HK-2 (cell line): ENCODE measurements around the gene PRDX6.
"Not testable (repeated sequence)": the region's sequence is repeated elsewhere in the genome, so short reads cannot be mapped to it uniquely, and the experiment has no call there.

Experiments
- DNase-seq: peaks from one replicate; pipeline ENCODE4 v3.0.0-alpha.2; 2018; ENCODE audit not compliant: unreplicated experiment

The PRDX6 gene, protein sequence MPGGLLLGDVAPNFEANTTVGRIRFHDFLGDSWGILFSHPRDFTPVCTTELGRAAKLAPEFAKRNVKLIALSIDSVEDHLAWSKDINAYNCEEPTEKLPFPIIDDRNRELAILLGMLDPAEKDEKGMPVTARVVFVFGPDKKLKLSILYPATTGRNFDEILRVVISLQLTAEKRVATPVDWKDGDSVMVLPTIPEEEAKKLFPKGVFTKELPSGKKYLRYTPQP

DNA sequence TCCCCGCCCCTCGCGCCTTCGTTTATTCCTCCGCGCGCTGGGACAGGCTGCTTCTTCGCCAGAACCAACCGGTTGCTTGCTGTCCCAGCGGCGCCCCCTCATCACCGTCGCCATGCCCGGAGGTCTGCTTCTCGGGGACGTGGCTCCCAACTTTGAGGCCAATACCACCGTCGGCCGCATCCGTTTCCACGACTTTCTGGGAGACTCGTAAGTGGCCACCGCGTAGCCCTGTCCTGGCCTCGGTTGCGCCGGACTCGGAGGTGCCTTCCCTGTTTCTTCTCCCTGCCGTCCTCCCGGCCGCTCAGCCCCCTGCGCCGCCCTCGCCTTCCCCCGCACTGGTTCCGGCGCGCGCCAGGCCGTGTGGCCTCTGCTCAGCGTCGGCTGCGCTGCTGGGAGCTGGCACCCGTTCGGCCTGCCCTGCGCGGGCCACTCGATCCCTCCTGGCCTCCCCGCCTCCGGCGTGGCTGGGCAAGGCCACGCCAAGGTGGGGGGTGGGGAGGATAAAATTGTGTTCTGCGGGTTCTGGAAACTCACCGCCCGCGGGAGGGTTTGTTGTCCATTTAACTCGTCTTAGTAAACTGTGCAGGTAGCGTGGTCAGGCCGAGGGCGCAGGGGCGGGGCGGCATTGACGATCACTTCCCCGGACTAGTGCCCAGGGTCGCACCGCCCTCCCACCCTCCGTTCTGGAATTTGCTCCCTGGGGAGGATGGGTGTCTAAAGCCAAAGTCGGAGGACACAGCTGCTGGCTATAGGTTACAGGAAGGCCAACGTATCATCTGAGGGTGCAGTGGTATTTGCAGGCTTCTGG lies at the start of gene PRDX6:
TSS of gene PRDX6 (plus strand) at position 50 of the 808 bp plus-strand sequence. CDS start at position 113, 63 bp downstream.
- DNase-seq, result no peak

DNA sequence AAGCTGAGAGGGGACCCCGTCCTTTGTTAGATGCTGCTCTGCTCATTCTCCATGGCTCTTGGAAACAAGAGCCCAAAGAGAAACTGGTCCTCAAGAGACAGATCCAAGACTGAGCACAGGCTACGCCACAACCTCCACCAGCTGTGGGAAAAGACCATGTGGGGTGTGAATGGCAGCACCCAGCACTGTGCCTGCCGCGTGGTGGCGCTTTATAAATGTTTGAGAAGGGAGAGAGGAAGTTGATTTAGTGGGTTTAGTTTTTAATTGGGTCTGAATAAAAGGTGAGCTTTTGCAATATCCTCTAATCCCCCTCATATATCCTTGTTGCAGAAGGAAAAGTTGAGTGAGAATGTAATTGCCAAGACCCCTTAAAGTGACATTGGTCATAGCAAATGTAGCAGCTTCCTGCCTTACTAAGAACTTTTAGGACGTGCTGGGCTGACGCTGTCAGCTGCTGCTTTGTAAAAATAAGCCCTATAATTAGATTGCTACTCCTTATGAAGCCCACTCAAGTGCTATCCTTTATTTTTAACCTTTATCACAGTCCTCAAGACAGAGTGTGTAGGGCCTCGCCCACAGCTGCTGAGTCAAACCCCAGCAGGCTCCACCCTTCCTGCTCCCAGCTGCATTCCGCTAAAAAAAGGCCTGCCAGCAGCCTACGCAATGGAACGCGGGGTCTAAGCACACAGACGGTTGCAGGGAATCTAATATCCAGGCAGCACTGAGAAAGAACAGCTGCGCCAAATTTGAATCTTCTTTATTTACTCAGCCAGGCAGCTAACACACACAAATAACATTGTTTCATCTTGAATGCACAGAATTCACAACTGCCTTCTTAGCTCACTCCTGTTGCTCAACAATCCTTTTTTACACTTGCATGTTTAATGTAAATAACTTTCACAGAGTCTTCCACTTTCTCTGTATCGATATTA lies 47.4 kb upstream of the PRDX6 start:
- DNase-seq, result peak; percentile 29

DNA sequence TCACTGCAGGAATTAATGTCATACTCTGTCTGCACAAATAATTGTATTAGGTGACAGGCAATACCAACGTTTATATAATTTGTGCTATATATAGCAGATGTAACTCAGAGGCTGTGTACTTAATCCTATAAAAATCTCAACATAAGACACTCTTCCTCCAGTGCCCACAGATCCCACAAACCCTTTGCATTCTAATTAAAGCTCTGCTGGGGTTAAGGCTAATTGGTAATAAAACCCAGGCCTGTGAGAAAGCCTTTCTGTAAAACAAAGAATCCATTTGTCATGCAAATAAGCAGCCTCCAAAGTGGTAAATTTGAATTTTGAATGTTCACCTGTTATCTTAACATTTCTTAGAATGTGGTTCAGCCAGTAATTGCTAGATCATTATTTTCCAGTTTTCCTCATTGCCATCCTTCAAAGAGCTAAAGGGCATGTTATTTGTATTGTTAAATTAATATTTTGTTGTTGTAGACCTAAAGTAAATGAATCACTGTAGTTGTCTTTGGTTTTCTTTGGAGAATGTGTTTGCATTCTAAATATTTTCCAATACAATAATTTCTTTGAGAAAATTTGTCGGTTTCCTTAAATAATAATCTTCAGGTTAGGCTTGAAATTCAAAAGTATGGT lies 46.3 kb upstream of the PRDX6 start:
- DNase-seq, result no peak

DNA sequence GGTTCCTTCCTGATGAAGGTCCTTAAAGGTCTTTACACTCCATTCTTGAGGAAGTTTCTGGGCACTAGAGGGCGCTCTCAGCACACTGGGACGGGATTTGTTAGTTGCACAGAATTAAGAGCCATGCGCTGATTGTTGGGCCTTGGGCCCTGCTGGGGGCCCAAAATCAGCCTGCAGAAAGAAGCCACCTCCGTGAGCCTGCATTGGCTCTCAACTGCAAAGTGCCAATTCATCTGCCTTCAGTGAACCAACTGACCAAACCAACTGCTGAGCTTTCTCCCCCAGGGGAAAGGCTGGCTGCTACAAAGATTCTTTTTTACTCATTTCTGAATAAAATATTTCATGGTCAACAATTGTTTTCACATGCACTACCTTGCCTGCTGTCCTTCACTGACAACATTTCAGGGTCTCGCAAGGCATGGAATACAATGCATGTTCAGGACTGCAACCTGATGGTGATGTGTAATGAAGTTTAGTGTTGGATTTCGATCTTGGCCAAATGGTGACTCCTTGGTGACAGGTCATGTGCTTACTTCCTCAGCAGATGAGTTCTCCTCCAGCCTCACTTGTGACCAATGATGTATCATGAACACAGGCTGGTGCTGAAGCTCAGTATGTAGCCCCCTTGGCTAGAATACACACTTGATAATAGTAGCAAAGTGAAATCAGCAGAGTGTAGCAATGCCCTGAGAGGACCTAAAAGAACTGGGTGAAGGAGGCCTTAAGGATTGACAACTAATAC lies 45.7 kb upstream of the PRDX6 start:
- peak; percentile 87 for DNase-seq

DNA sequence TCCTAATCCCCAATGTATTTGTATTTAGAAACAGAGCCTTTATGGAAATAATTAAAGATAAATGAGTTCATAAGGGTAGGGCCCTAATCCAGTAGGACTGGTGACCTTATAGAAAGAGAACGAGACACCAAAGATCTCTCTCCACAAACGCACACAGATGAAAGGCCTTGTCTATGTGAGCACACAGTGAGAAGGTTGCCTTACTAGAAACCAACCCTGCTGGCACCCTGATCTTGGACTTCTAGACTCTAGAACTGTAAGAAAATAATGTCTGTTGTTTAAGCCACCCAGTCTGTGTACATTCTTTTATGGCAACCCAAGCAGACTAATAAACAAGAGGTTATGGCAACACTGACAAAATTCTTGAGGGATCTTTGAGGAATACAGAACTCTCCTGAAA lies 44.8 kb upstream of the PRDX6 start:
- no peak for DNase-seq

DNA sequence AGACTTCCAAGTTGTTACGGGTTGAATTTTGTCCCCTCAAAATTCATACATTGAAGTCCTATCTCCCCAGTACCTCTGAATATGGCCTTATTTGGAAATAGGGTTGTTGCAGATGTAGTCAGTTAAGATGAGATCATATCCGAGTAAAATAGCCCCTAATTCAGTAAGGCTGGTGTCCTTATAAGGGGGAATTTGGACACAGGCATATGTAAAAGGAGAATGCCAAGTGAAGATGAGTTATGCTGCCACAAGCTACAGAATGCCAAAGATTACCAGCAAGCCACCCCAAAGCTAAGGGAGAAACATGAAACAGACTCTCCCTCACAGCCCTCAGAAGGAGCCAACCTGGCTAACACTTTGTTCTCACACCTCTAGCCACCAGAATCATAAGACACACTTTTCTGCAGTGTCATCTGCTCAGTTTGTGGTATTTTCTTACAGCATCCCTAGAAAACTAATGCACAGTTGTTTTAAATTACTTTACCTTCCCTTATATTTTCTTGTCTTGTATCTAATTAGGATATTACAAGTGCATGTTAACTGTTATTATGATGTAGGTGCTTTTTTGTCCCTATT lies 43.3 kb upstream of the PRDX6 start:
- no peak for DNase-seq

DNA sequence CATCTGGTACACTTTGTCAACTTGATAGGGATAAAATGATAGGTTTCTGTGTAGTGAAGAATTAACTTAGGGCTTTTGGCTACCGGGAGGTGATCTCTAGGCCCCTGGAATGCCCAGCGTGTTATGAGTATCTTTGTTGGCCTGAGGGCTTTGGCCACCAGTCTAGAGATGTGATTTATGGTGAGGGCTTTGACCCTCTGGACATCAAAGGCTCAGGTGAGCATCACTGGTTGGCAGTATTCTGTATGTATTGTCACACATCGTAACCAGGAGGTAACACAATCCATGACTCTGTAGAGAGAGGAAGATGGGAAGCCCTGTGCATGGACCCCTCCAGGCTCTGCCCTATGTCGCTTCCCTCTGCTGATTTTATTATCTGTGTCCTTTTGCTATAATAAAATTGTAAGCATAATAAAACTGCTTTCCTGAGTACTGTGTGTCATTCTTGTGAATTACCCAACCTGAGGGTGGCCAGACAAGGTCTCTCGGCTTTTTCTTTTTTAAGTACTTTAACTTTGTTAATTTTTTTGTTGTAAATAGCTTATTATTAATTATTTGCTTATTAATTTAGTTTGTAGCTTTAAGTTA lies 40.2 kb upstream of the PRDX6 start:
- DNase-seq, result no peak

DNA sequence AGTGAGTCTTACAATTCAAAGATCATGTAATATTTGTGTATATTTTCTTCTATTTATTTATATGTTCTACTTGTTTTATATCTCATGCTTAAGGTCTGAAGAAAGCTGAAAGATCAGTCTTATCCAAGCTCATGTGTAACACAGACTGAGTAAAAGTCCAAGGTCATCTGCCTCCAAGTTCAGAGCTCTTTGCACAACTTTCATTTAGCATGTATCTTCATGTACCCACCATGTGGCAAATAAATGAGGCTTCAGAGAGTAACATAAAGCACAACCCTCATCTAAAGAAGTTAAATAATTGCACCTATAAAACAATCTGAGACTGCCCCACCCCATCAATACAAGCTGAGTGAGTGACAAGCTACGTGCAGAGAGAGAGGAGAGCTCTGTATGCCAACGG lies 38.5 kb upstream of the PRDX6 start:
- DNase-seq, result no peak

DNA sequence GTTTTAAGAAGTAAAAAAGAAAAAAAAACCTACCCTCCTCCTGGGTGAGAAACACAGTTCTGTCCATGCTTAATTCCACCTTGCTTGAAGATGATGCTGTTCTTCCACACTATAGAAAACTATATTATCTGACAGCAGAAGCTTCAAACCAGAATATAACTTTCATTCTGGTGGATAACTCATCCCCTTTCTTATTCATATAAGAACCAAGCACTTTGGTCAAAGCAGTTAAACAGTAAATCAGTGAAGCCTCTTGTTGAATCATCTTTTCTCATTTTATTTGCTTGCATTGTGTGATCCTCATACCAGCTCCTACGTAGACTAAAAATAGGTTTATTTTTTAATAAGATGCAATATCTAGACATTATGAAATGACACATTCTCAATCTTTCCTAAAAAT lies 36.7 kb upstream of the PRDX6 start:
- DNase-seq, result no peak

DNA sequence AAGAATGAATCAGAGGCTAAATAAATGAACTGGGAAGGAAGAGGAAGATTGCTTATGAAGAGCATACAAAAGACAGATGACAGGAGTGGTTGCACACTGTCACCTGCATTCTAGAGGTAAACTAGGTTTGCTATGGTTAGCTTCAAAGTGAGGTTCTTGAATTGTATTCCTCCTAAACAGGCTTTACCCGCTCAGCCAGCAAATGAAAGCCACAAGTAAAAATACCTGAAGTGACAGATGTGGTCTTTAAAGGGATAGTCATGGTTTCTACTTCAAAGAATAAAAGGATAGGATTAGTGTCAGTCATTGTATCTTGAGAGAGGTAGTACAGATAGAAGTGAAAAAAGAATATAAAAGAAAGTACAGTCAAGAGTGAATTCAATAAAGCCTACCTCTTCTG lies 32.4 kb upstream of the PRDX6 start:
- no peak for DNase-seq

DNA sequence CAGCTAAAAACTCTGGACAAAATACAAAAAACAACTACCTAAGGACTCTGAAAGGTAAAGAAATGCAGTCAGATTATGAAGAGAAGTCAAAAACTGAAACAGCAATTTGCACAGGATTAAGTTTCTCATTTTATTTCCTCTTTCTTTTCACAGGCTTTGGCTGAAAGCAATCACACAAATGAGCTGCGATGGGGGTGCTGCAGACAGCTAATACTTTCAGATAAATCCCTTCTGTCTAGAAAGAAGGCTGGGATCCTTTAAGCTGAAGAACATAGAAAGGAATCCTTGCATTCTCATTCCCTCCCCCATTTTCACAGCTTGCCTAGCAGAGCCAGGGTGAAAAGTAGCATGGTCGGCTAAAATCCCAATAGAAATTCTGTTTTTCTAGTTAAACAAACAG lies 32.0 kb upstream of the PRDX6 start:
- no peak for DNase-seq

DNA sequence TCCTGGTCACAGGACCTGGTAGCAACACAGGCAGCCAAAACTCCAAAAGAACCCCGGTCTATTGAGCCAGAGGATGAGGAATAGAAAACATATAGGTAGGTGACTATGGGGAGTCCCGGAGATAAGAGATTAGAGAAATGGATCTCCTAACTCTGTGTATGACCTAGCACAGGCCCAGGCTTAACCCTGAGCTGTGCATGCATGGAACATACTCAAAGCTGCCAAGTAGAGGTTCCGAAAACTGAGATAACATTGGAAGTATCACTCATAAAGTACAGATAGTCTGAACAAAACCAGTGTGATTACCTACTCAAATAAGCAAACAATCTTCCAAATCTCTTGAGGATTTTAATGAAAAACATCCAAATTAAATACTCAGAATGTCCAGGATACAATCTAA lies 31.5 kb upstream of the PRDX6 start:
- no peak for DNase-seq

DNA sequence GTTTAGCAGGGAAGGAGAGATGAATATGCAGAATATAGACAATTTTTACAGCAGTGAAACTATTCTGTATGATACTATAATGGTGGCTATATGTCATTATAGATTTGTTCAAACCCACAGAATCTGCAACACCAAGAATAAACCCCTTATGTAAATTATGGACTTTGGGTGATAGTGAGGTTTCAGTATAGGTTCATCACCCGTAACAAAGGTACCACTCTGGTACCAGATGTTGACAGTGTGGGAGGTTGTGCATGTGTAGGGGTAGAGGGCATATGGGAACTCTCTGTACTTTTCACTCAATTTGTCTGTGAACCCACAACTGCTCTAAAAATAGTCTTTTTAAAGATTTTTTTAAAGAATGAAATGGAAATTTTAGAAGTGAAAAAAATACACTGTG lies 29.9 kb upstream of the PRDX6 start:
- no peak for DNase-seq

DNA sequence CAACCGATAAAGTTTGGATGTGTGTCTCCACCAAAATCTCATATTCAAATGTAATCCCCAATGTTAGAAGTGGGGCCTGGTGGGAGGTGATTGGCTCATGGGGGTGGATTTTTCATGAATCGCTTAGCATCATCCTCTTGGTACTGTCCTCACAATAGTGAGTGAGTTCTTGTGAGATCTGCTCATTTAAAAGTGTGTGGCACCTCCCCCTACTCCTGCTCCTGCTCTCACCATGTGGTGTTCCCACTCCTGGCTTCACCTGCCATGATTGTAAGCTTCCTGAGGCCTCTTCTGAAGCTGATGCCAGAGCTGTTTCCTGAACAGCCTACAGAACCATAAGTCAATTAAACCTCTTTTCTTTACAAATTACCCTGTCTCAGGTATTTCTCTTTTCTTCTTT lies 28.2 kb upstream of the PRDX6 start:
- DNase-seq, result no peak

DNA sequence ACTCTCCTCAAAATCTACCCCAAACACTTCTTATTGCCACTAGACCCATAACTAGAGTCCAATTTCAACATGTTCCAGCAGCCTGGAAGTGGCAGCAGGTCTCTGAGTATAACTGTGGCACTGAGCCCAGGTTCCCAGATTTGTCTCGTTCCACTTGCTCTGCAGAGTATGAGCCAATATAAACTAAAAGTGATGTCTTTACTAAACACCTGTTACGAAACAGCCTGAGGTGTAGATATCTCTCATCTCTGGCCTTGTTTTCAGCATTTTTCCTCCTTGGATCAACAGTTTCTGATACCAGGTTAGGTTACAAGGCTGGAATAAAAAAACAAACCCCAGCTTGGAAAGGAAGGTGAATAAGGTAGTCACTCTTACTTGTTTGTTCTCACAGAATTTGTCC lies 25.2 kb upstream of the PRDX6 start:
- no peak for DNase-seq

DNA sequence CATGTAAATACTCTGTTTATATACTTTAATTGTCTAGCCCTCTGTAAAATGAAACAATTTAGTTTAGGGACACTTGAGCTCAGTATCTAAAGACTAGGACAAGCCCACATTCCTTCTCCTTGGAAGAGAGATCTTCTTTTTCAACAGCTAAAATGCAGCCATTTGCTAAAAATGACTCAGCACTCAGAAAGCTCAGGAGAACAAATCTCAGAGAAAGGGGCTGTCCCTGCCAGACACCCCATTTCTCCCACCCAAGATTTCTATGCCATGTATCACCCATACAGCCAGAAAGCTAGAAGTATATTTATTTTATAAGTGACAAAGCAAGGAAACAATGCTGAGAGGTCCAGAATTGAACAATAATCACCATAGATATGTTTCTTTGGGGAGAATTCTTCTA lies 23.2 kb upstream of the PRDX6 start:
- DNase-seq, result no peak

DNA sequence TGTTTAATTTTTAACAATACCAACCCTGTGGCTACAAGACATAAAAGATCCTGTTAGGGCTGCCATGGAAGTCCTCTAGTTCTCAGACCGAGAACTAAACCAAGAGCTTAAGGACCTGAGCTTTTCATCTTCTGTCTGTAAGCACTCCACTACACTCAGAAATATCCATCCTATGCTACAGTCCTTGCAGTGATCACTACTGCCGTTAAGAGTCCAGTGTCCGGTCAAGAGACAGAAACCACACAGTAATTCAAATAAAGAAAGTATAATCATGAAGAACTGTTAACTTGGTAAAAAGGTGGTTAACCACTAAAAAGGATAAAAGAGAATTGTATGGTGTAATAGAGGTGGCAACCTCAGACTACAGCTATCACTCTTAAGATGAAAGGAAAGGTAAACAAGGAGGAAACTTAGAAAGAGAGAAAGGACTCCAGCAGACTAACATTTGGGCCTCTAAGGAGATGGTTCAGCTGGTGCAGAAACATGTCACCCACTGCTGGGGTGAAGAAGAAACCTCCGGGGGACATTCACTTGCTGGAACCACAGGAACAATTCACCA lies 22.1 kb upstream of the PRDX6 start:
- DNase-seq, result no peak

DNA sequence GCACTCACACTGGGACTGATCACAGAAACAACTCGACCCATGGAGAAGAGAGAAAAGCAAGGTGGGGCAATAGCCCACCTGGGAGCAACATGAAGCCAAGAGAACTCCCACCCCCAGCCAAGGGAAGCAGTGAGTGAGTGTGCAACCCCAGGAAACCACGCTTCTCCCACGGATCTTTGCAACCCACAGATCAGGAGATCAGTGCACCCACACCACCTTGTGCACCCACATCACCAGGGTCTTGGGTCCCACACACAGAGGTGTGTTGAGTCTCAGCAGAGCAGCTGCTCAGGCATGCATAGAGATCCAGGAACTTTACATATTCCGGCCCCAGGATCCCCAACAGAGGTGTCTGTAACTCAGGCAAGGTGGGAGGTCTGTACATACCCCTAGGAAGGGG lies 17.2 kb upstream of the PRDX6 start:
- DNase-seq, result no peak

DNA sequence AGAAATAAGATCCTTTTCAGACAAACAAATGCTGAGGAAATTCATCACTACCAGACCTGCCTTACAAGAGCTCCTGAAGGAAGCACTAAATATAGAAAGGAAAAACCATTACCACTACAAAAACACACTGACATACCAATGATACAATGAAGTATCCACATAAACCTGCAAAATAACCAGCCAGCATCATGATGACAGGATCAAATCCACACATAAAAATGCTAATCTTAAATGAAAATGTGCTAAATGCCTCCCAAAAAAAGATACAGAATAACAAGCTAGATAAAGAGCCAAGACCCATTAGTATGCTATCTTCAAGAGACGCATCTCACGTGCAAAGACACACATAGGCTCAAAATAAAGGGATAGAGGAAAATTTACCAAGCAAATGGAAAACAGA lies 14.5 kb upstream of the PRDX6 start:
- not testable (repeated sequence) for DNase-seq

DNA sequence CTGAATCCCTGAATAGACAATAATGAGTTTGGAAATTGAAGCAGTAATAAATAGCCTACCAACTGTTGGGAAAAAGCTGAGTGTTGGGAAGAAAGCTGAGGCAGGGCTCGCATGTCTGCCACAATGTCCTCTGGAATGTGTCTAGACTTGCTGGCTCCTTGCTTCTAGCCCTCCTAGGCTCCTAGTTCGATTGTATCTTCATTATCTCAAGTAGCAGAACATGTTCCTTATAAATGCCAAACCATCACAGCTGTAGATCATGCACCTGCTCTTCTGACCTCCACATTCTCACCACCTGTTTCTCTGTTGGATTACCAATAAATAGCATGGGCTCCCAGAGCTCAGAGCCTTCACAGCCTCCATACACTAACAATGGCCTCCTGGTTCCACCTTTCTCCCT lies 12.9 kb upstream of the PRDX6 start:
- not testable (repeated sequence) for DNase-seq
